GM12801 (cell line): ENCODE measurements around the gene CACNA2D3.

ENCODE experiments used
- CTCF ChIP-seq: IDR thresholded peaks from one replicate; pipeline ENCODE4 v1.5.1; 2011; ENCODE audit warnings: control low read depth; ENCODE audit not compliant: insufficient read length; ENCODE audit errors: extremely low read depth

The CACNA2D3 gene

GRCh38 chr3:54780336-54780735, 658.0 kb downstream of the CACNA2D3 start:
- no peak for TF ChIP-seq CTCF

GRCh38 chr3:54781728-54782127, 659.4 kb downstream of the CACNA2D3 start:
- no peak for TF ChIP-seq CTCF

GRCh38 chr3:54783611-54784010, 661.3 kb downstream of the CACNA2D3 start:
- no peak for TF ChIP-seq CTCF

GRCh38 chr3:54784021-54784420, 661.7 kb downstream of the CACNA2D3 start:
- no peak for TF ChIP-seq CTCF

GRCh38 chr3:54785976-54786375, 663.6 kb downstream of the CACNA2D3 start:
- no peak for TF ChIP-seq CTCF

GRCh38 chr3:54790051-54790450, 667.7 kb downstream of the CACNA2D3 start:
- TF ChIP-seq CTCF: no peak

- TF ChIP-seq CTCF: no peak
Measured at GRCh38 chr3:54791501-54792156, 669.3 kb downstream of the CACNA2D3 start.

GRCh38 chr3:54792584-54792983, 670.2 kb downstream of the CACNA2D3 start:
- no peak for TF ChIP-seq CTCF
